Measurements from ENCODE around the gene BCL3. TPM values are rescaled to one million over a fixed set of nuclear protein-coding genes. Genes with fewer than 3 reads are reported as not detected.

The BCL3 gene
- total and polyA plus RNA-seq, 7 donors, result 5.7 to 36.4 (median 13.3) TPM

- ATAC-seq, result no peak
- Histone ChIP-seq H3K4me3 (no peak overlapping the region), H3K4me1 (no peaks in the 10 kb centered on the region), H3K36me3 (ENCODE audit: insufficient read depth in 1 of 2, low read depth in 1 of 2) (no peaks in the 10 kb centered on the region), H3K27me3 (ENCODE audit: insufficient read depth in 3 of 3, low read length in 2 of 3) (no peaks in the 10 kb centered on the region), H3K9me3 (no peaks in the 10 kb centered on the region), H3K27ac (no peak overlapping the region)
- no peak for DNase-seq
- 90 to 91% (median 90%) methylated on average over 28 of the region's 28 CpGs for WGBS, 3 donors
- intact Hi-C loops (cut with DNase I), result no loop called here
- no peak for TF ChIP-seq CTCF (IDR thresholded peaks at IDR 0.05)
Measured at GRCh38 chr19:44703336-44704078, 45.0 kb upstream of the BCL3 start.

GRCh38 chr19:44704982-44705381 is 43.5 kb upstream of the BCL3 start:
- no peaks in the 10 kb centered on the region for H3K9me3 ChIP-seq
- whole genome bisulfite sequencing, 3 donors, result 88 to 97% (median 96%) methylated on average over 1 of the region's 1 CpG
- H3K4me1 ChIP-seq, result no peaks in the 10 kb centered on the region
- H3K27me3 ChIP-seq (ENCODE audit: insufficient read depth in 3 of 3, low read length in 2 of 3), result no peaks in the 10 kb centered on the region
- DNase-seq (no peak), ATAC-seq (no peak)
- H3K27ac ChIP-seq, result no peak overlapping the region
- H3K36me3 ChIP-seq (ENCODE audit: insufficient read depth in 1 of 2, low read depth in 1 of 2), result no peaks in the 10 kb centered on the region
- no peak for TF ChIP-seq CTCF (IDR thresholded peaks at IDR 0.05)
- intact Hi-C loops (cut with DNase I), result no loop called here
- no peak overlapping the region for H3K4me3 ChIP-seq

GRCh38 chr19:44705502-44706010 is 43.0 kb upstream of the BCL3 start:
- TF ChIP-seq CTCF (IDR thresholded peaks at IDR 0.05), result no peak
- no peak for ATAC-seq
- no peaks in the 10 kb centered on the region for H3K9me3 ChIP-seq
- H3K4me1 ChIP-seq, result no peaks in the 10 kb centered on the region
- no peak overlapping the region for H3K4me3 ChIP-seq
- no peak for DNase-seq
- intact Hi-C loops (cut with DNase I), result no loop called here
- no peaks in the 10 kb centered on the region for H3K27me3 ChIP-seq (ENCODE audit: insufficient read depth in 3 of 3, low read length in 2 of 3)
- H3K27ac ChIP-seq, result no peak overlapping the region
- no peaks in the 10 kb centered on the region for H3K36me3 ChIP-seq (ENCODE audit: insufficient read depth in 1 of 2, low read depth in 1 of 2)
- WGBS, 3 donors, result 68 to 74% (median 69%) methylated on average over 12 of the region's 12 CpGs

- no peaks in the 10 kb centered on the region for H3K27me3 ChIP-seq (ENCODE audit: insufficient read depth in 3 of 3, low read length in 2 of 3)
- TF ChIP-seq CTCF (IDR thresholded peaks at IDR 0.05), result no peak
- no peaks in the 10 kb centered on the region for H3K36me3 ChIP-seq (ENCODE audit: insufficient read depth in 1 of 2, low read depth in 1 of 2)
- no peaks in the 10 kb centered on the region for H3K4me1 ChIP-seq
- WGBS, 3 donors, result 48 to 67% (median 49%) methylated on average over 6 of the region's 6 CpGs
- H3K4me3 ChIP-seq, result no peak overlapping the region
- intact Hi-C loops (cut with DNase I), result no loop called here
- no peaks in the 10 kb centered on the region for H3K9me3 ChIP-seq
- DNase-seq, result no peak
- no peak overlapping the region for H3K27ac ChIP-seq
- ATAC-seq, result no peak
Measured at GRCh38 chr19:44706506-44707236, 41.8 kb upstream of the BCL3 start.
